HPDE6-E6E7 (cell line): ENCODE results near the gene SELPLG.
"Not testable (repeated sequence)": the region's sequence is repeated elsewhere in the genome, so short reads cannot be mapped to it uniquely, and the experiment has no call there.

Experiments
- DNase-seq: peaks from one replicate; pipeline ENCODE4 v3.0.0; 2011; ENCODE audit warnings: missing footprints; ENCODE audit errors: extremely low spot score

SELPLG gene

DNA sequence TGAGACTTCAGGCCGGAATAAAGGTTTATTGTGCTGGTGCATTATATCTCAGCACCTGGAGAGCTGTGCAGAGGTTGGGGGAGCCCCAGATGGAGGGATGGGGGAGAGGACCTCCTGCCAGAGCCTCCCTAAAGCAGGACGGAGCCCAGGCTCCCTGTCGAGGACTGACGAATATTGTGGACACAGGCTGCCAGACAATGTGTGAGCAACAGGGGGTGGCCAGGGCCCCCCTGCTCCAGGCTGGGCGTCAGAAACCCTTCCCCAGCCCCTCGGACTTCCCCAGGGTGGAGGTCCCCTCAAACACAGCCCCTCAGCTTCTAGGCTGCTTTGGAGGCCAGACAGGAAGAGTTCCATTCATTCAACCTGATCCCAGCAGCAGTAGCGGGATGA, 43.9 kb downstream of the SELPLG start:
- no peak for DNase-seq

- DNase-seq: no peak
These were observed 44.5 kb downstream of the SELPLG start for GRCh38 chr12:108589028-108589839.

- no peak for DNase-seq
These were observed 45.9 kb downstream of the SELPLG start for GRCh38 chr12:108587826-108588225.

DNA sequence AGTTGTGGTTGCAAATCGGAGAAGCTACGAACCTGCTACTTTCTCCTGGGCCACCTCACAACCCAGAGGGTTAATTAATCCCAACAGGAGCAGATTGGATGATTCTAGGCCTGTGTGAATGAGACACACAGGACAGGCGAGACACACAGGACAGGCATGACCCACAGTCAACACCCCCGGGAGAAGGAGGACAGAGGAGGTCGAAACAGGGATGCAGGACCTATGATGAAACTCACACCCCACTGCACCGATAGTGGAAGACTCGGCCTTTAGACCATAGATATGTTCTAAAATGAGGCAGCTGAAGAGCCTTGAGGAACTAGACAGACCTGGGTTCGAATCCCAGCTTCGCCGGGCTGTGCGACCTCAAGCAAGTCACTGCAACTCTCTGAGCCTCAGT, 47.4 kb downstream of the SELPLG start:
- DNase-seq: no peak

DNA sequence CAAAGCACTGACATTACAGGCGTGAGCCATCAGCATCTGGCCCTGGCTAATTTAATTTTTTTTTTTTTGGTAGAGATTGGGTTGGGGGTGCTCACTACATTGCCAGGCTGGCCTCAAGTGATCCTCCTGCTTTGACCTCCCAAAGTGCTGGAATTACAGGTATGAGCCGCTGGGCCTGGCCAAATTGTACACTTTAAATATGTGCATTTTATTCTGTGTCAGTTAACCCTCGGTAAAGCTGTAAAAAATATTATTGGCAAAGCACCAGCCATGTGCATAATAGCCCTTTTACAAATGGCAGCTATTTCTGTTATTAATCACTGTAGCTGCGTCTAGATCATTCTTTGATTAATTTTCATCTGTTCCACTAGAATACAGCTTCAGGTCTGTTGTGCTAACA, 47.8 kb downstream of the SELPLG start:
- no peak for DNase-seq

GRCh38 chr12:108584456-108585065, 49.1 kb downstream of the SELPLG start:
- DNase-seq: no peak

- no peak for DNase-seq
These were observed 49.7 kb downstream of the SELPLG start for GRCh38 chr12:108583991-108584390.

DNA sequence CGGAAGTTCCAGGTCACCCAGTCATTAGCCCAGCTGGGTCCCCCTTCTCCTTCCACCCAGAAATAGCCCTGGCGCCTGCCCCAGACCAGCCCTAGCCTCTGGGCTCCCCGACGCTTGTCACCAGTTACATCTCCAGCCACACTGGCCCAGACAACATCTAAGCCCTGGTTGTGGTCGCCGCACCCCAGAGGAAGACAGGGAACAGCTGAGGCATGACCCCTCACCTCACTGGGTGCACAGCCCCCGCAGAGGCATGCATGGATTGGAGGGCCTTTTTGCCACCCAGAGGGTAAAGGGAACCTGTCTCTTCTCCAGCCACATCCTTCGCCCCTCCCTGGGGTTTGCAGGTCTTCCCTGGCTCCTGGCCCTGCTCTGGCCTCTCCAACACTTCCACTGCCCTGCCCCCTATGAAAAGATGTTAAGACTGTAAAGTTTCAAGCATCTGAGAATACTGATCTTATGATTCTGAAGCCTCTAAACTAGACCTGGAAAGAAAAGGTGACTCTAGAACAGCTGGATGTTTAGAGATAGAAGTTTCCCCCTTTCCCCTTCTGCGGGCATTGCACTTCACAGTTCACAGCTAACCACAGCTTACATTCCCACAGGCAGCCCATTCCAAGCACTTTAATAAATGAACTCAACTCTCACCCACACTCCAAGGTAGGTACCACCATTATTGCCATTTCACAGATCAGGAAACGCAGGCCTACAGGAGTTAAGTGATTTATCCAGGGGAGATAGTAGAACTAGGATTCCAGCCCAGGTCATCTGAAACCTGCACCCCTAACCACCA, 50.5 kb downstream of the SELPLG start:
- DNase-seq: no peak

DNA sequence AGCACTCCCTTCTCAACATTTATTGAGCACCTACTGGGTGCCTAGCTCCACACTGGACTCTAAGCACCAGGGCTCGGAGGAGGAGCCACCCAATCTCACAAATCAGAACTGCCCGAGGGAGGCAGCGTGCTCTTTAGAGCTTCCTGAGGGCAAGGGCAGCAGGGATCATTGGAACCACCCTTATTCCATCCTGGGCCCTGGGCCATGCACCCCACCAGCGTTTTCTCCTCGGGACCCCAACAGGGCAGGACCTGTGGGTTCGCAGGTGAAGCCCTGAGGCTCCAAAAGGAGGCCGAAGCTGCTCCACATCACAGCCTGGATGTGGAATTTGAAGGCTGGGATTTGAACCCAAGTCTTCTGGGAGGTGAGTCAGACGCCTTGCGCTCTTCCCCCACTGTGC, 51.2 kb downstream of the SELPLG start:
- DNase-seq: no peak

GRCh38 chr12:108581311-108582227, 52.1 kb downstream of the SELPLG start:
- no peak for DNase-seq

DNA sequence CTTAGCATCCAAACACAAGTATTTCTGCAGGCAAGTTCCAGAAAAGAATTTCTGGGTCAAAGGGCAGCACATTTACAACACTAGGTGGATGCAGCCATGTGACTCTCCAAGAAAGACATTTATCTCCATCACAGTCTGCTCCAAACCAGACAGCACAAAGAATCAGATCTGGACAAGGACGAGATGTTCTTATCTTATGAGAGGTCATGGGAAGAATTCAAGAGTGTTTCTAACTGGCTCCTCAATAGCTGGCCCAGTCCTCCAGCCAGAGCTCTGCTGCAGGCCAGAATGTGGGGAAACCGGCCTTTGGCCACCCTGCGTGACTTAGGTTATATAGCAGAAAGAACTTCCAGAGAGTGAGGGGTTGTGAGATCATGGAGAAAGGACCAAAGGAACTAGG, 53.2 kb downstream of the SELPLG start:
- DNase-seq: no peak

GRCh38 chr12:108578813-108579212, 54.9 kb downstream of the SELPLG start:
- DNase-seq: no peak

DNA sequence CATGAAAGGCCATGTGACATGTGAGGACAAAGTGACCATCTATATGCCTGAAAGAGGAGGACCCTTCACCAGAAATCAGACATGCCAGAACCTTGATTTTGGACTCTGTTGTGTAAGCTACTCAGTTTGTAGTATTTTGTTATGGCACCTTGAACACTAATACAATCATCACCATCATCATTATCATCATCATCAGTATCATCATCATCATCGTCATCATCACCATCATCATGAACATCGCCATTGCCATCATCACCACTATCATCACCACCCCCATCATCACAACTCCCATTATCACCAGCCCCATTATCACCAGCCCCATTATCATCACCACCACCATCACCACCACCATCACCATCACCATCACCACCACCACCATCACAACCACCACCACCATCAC, 55.4 kb downstream of the SELPLG start:
- DNase-seq: no peak

- no peak for DNase-seq
These were observed 56.2 kb downstream of the SELPLG start for GRCh38 chr12:108577458-108577857.

DNA sequence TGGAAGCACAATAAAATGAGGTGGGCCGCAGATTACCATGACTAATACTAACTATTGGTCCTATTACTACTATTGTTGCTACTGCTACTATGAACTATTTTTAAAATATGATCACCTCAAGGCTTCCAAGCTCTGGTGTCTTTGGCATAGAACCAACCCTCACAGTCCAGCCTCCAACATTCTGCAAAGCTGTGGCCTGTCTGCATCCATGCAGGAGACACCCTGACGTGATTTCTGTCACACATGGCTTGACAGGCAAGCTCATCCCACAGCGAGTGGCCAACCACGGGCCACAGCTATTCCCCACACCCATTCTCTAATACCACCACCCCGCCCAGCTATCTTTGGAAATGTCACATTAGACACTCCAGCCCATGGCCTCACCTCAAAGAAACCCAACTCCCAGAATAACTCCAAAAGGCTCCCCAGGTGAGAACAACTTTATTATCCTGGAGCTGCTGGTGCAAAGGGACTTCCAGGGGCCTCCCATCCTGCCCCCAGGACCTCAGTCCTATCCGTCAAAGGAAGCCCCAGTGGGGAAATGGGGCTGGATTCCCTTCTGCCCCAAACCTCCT, 56.9 kb downstream of the SELPLG start:
- no peak for DNase-seq

- no peak for DNase-seq
These were observed 58.3 kb downstream of the SELPLG start for GRCh38 chr12:108575199-108575912.

GRCh38 chr12:108574276-108574675, 59.4 kb downstream of the SELPLG start:
- DNase-seq: not testable (repeated sequence)

GRCh38 chr12:108573317-108573716, 60.4 kb downstream of the SELPLG start:
- no peak for DNase-seq

DNA sequence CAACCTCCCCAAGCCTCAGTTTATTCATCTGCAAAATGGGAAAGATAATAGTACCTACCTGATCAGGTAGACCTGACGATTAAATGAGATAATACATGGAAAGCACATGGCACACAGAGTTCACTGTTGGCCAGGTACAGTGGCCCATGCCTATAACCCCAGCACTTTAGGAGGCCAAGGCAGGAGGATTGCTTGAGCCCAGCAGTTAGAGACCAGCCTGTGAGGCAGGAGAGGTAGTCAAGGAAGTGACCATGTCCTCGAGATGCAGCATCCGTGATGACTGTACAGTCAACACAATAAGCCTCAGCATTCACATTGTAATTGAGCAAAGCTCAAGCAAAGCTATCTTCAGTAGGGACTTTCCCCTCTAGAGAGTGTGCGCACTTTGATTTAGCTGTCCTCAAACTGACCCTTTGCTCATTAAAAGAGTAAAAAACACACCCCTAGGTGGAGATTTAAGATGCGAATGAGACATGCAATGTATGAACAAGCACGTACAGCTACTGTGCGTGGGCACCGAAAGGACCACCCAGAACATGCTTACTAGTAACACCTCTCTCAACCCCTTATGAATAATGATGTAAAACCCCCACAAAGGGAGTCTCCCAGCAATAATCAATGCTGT, 61.4 kb downstream of the SELPLG start:
- no peak for DNase-seq
